ENCODE measurements around the gene NSG2.

DNA sequence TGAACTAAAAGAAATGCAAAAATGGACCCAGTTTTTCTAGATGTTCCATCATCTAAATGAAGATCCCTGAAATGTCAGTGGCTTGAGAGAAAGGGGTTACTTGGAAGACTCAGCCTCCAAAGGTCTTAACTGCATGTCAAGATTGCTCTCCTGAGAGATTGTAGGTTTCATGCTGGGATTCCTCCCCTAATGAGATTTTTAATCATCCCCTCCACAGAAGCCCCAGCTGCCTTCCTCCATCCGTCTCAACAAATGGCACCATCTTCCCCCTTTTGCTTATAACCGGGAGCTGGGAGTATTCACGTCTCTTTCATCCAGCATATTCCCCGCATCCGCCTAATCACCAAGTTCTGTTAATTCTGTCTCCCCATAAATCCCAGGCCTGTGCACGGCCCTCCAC lies 104.5 kb downstream of the NSG2 start:
- no peak for TF ChIP-seq FOXM1 (IDR thresholded peaks at IDR 0.05; ENCODE audit: borderline replicate concordance)
- no peak for TF ChIP-seq SUZ12 (IDR thresholded peaks at IDR 0.05)
- no peak for TF ChIP-seq FOXK2 (IDR thresholded peaks at IDR 0.05)
- no peak for TF ChIP-seq ELF4 (IDR thresholded peaks at IDR 0.05)

All from HEK293T (cell line).